ENCODE results near the gene SPEG. TPM values are rescaled to one million over a fixed set of nuclear protein-coding genes. Genes with fewer than 3 reads are reported as not detected.

Gene SPEG
- total and polyA plus RNA-seq, 2 of the 8 experiments (the other 6 are each of a cell fraction or from before 2014, with no cell fraction given), result 19.9 to 32.0 TPM

- Histone ChIP-seq H3K18ac (ENCODE audit: extremely low read depth, low read length) (no peak overlapping the region), H4K20me1 (replicated peaks in 1 of 2; ENCODE audit: control insufficient read depth in 1 of 2, insufficient read depth in 2 of 2, low read length in 2 of 2) (peaks cover 2 to 5% of the 10 kb centered on the region in 2 experiments), H3K56ac (replicated peaks; ENCODE audit: insufficient read length, low read depth, low read length) (no peak overlapping the region), H2BK15ac (ENCODE audit: low read length) (no peak overlapping the region), H4K8ac (ENCODE audit: extremely low read depth, insufficient read depth, low read length) (no peak overlapping the region), H4K5ac (ENCODE audit: insufficient read length, low read depth, low read length) (no peak overlapping the region), H3K23ac (ENCODE audit: insufficient read length) (no peak overlapping the region), H3K4me3 (ENCODE audit: extremely low read depth in 1 of 4, insufficient read depth in 2 of 4, low read depth in 3 of 4, low read length in 4 of 4) (no peak overlapping the region), H4K91ac (replicated peaks; ENCODE audit: insufficient read length, low read length) (no peak overlapping the region), H3K4me1 (replicated peaks in 1 of 4; ENCODE audit: control insufficient read depth in 3 of 4, insufficient read depth in 4 of 4, low read length in 3 of 4) (peaks cover 4 to 39% (median 33%) of the 10 kb centered on the region in 4 experiments), H2AFZ (ENCODE audit: low read length) (no peak overlapping the region), H2BK5ac (ENCODE audit: low read depth, low read length) (no peak overlapping the region), H3K36me3 (ENCODE audit: control insufficient read depth in 2 of 4, insufficient read depth in 4 of 4, low read length in 3 of 4) (no peaks in the 10 kb centered on the region), H3K79me2 (ENCODE audit: control insufficient read depth in 1 of 2, insufficient read depth in 2 of 2, low read length in 2 of 2) (no peaks in the 10 kb centered on the region), H3K4me2 (ENCODE audit: insufficient read depth in 1 of 2, low read depth in 2 of 2, low read length in 2 of 2) (no peak overlapping the region), H2AK5ac (ENCODE audit: low read depth, low read length) (no peak overlapping the region), H3K14ac (ENCODE audit: insufficient read length) (no peak overlapping the region), H3K79me1 (ENCODE audit: low read depth, low read length) (no peaks in the 10 kb centered on the region), H3K9me3 (ENCODE audit: insufficient read depth in 2 of 2, low read depth in 1 of 2, low read length in 1 of 2) (no peaks in the 10 kb centered on the region), H3K23me2 (ENCODE audit: low read depth, low read length) (peaks cover 3% of the 10 kb centered on the region; the same call in 1 of the 2 replicates), H2BK120ac (replicated peaks; ENCODE audit: low read depth, low read length) (no peak overlapping the region), H2BK12ac (ENCODE audit: low read depth, low read length) (no peak overlapping the region), H2BK20ac (ENCODE audit: low read length) (no peak overlapping the region), H3K27me3 (replicated peaks in 1 of 4; ENCODE audit: control insufficient read depth in 3 of 4, extremely low read depth in 1 of 4, insufficient read depth in 3 of 4, low read length in 3 of 4) (peaks cover 2 to 51% (median 40%) of the 10 kb centered on the region in 4 experiments), H3K4ac (replicated peaks; ENCODE audit: insufficient read length, low read depth, low read length) (no peak overlapping the region), H3K9ac (replicated peaks in 1 of 4; ENCODE audit: extremely low read depth in 1 of 4, low read depth in 3 of 4, low read length in 3 of 4) (no peak overlapping the region), H3K27ac (ENCODE audit: low read depth, low read length) (no peak overlapping the region)
- WGBS, 2 experiments (ENCODE audit: extremely low coverage in 1 of 2, insufficient coverage in 1 of 2, insufficient read length in 1 of 2, insufficient replicate concordance in 2 of 2, low coverage in 1 of 2, low lambda C conversion rate in 2 of 2, missing lambda C conversion rate in 1 of 2), result 92% methylated on average over 6 of the region's 7 CpGs; no CpG with 5 or more reads in 1 of the 2 experiments
- POLR2A ChIA-PET (ENCODE audit: partially characterized antibody), result interaction anchor here (0.9 to 5.5 kb wide), 2 partner anchors 20 to 35 kb away, joined by 4 to 36 read pairs; partner anchors contain the start of gene GMPPA
- no peak for TF ChIP-seq EZH2 (IDR thresholded peaks at IDR 0.05; ENCODE audit: low read depth, low read length, severe bottlenecking)
- TF ChIP-seq BACH1 (IDR thresholded peaks at IDR 0.05; ENCODE audit: low read length), result no peak
- no peak for TF ChIP-seq RNF2 (IDR thresholded peaks at IDR 0.05; ENCODE audit: borderline replicate concordance, low read depth, low read length, missing control alignments, poor library complexity, severe bottlenecking)
- no peak for DNase-seq (ENCODE audit: low read depth in 1 of 2, low spot score in 2 of 2)
- CTCF ChIA-PET (ENCODE audit: partially characterized antibody), result interaction anchor here (1.5 to 113.1 kb wide), 5 partner anchors 10 to 119 kb away, joined by 4 to 7248 read pairs (median 407); partner anchors contain the start of genes DES, GMPPA and SPEG
- no peak for FAIRE-seq
Observed at GRCh38 chr2:219516888-219517287, 82.2 kb downstream of the SPEG start.
